Hepatocyte (in vitro differentiated cells): Measurements from ENCODE around the gene NAMPT.

ENCODE experiments used
- EZH2 ChIP-seq: fragments of 200-600 bp; sonication (generic); IDR thresholded peaks from 2 replicates; pipeline ENCODE4 v1.6.1; 2016; ENCODE audit warnings: antibody characterized with exemption, mild to moderate bottlenecking, borderline replicate concordance
- TF ChIP-seq, protein P1 (sequence below): fragments of 200-600 bp; sonication (generic); IDR thresholded peaks from 2 replicates; pipeline ENCODE4 v1.5.1; 2016; ENCODE audit warnings: antibody characterized with exemption, mild to moderate bottlenecking; ENCODE audit not compliant: poor library complexity

DNA sequence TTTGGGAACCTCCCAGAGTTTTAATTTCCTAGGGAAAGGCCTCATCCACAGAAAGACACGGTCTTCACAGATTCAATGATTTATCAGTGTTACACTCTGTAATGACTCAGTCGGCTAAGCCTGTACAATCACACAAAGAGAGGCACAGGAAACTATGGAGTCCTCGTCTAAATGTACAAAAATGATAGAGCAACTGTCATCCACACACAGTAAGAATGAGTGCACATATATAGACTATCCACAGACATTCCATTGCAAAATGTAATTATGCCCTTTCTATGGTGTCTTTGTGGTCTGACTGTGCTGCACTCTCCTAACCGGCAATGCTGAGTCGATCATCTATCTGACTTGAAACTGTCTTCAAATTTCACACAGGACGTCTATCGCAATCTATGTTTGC is 3.5 kb upstream of the NAMPT start:
- no peak for TF ChIP-seq EZH2
- TF ChIP-seq, protein P1, sequence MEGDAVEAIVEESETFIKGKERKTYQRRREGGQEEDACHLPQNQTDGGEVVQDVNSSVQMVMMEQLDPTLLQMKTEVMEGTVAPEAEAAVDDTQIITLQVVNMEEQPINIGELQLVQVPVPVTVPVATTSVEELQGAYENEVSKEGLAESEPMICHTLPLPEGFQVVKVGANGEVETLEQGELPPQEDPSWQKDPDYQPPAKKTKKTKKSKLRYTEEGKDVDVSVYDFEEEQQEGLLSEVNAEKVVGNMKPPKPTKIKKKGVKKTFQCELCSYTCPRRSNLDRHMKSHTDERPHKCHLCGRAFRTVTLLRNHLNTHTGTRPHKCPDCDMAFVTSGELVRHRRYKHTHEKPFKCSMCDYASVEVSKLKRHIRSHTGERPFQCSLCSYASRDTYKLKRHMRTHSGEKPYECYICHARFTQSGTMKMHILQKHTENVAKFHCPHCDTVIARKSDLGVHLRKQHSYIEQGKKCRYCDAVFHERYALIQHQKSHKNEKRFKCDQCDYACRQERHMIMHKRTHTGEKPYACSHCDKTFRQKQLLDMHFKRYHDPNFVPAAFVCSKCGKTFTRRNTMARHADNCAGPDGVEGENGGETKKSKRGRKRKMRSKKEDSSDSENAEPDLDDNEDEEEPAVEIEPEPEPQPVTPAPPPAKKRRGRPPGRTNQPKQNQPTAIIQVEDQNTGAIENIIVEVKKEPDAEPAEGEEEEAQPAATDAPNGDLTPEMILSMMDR, result no peak
